Mesodermal cell (in vitro differentiated cells): ENCODE data around the gene ABO.
"Not testable (repeated sequence)": the region's sequence is repeated elsewhere in the genome, so short reads cannot be mapped to it uniquely, and the experiment has no call there.

Experiments
- H3K27ac ChIP-seq: 2 replicates; pipeline ENCODE4 v1.7.0; 2013; ENCODE audit warnings: mild to moderate bottlenecking, low read depth, low read length, moderate library complexity; ENCODE audit not compliant: severe bottlenecking
- H3K36me3 ChIP-seq: 2 replicates; pipeline ENCODE4 v1.7.1; 2013; ENCODE audit warnings: mild to moderate bottlenecking, low read length, moderate library complexity; ENCODE audit not compliant: control insufficient read depth, insufficient read depth
- H3K4me1 ChIP-seq: one replicate; pipeline ENCODE4 v1.7.1; 2013; ENCODE audit warnings: mild to moderate bottlenecking, low read length; ENCODE audit not compliant: insufficient read depth, control insufficient read depth, poor library complexity, severe bottlenecking
- H3K4me3 ChIP-seq: 2 replicates; pipeline ENCODE4 v1.7.0; 2013; ENCODE audit warnings: low read length, control low read depth, mild to moderate bottlenecking; ENCODE audit not compliant: insufficient read depth, poor library complexity, severe bottlenecking; ENCODE audit errors: extremely low read depth
- H3K9me3 ChIP-seq: 2 replicates; pipeline ENCODE4 v1.7.1; 2013; ENCODE audit warnings: mild to moderate bottlenecking, low read length, moderate library complexity; ENCODE audit not compliant: control insufficient read depth
- WGBS, 2 experiments: methylation state at CpG; one replicate each; pipeline ENCODE4 v1.1.5; 2013; ENCODE audit warnings: missing lambda C conversion rate in 2 of 2; ENCODE audit not compliant: insufficient coverage in 2 of 2; 5-methylcytosine and 5-hydroxymethylcytosine counted together

Gene ABO

DNA sequence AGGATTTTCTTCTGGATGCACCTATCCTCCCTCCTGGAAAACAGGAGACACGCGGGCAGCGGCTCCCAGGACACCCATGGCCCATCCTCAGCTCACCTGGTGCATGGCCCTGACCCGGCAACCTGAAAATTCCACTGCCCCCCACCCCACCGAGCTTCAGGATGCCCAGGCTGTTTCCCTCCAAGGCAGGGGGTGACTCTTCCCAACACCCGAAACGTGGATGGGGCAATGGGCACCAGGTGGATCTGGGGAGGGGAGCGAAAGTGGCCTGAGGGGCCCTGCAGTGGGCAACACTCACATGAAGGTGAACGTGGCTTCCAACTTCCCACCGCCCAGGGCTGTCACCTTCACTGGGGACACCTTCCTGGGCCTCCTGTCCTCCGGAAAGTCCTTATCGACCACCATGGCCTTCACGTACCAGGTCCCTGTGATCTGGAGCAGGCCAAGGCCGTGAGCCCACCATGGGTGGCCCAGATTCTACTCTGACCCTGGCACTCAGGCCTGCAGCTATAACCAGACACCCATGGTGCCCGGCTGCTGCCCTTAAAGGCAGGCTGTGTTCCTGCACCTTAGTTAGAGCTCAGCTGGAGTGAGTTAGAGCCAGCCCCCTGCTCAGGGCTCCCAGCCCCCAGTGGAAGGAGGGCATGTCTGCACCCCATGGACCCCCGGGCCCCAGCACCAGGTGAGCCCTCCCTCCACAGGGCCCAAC, 66.7 kb downstream of the ABO start:
- not testable (repeated sequence) for H3K36me3 ChIP-seq, H3K4me1 ChIP-seq, H3K27ac ChIP-seq, H3K9me3 ChIP-seq, H3K4me3 ChIP-seq
- WGBS, 2 experiments = 78 to 85% methylated on average over 4 to 9 of the region's 16 CpGs

DNA sequence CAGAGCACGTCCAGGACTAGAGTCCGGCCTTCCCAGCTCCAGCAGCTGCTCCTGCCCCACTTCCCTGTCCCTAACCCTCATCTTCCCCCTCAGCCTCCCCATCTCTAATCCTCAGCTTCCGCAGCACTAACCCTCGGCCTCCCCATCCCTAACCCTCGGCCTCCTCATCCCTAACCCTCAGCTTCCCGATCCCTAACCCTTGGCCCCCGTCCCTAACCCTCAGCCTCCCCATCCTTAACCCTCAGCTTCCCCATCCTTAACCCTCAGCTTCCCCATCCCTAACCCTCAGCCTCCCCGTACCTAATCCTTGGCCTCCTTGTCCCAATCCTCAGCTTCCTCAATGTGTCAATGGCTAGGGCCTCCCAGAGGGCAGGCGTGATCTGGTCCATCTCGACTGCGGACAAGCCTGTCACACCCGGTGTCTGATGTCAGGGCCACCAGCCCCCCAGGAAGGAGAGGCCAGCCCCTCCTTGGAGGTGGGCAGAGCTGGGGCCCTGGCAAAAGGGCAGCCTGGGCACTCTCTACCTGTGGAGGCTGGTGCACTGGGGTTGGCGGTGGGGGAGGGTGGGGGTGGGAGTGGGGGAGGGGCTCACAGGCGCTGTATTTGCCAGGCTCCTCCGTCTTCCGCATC, 67.3 kb downstream of the ABO start:
- no peak overlapping the region for H3K4me3 ChIP-seq
- no peak overlapping the region for H3K27ac ChIP-seq
- no peaks in the 10 kb centered on the region for H3K36me3 ChIP-seq
- 83 to 87% methylated on average over 8 to 14 of the region's 16 CpGs for WGBS, 2 experiments
- H3K4me1 ChIP-seq = no peaks in the 10 kb centered on the region
- H3K9me3 ChIP-seq = no peaks in the 10 kb centered on the region

DNA sequence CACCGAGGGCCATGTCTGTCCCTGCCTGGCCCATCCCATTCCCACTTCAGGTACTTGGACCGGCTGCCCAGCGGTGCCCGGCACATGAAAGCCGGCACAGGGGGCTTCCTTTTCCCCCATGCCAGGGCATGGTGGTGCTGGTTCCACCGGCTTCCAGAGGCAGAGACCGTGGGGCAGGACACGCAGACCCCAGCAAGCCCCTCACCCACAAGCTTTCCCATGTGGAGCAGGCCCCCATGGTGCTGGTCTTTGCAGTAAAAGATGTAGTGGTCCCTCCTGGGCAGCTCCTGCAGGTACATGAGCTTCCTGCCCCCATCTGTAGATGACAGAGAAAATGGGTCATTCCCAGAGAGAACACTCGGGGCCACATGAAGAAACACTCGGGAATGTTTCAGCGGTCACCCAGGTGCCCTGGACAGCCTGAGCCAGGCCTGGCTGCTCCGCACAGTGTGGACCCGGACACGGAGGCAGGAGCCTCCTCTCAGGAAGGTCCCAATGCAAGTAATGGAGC, 67.9 kb downstream of the ABO start:
- no peaks in the 10 kb centered on the region for H3K4me1 ChIP-seq
- no peaks in the 10 kb centered on the region for H3K9me3 ChIP-seq
- H3K27ac ChIP-seq = no peak overlapping the region
- no peak overlapping the region for H3K4me3 ChIP-seq
- no peaks in the 10 kb centered on the region for H3K36me3 ChIP-seq
- WGBS, 2 experiments = 89 to 96% methylated on average over 10 to 13 of the region's 14 CpGs

DNA sequence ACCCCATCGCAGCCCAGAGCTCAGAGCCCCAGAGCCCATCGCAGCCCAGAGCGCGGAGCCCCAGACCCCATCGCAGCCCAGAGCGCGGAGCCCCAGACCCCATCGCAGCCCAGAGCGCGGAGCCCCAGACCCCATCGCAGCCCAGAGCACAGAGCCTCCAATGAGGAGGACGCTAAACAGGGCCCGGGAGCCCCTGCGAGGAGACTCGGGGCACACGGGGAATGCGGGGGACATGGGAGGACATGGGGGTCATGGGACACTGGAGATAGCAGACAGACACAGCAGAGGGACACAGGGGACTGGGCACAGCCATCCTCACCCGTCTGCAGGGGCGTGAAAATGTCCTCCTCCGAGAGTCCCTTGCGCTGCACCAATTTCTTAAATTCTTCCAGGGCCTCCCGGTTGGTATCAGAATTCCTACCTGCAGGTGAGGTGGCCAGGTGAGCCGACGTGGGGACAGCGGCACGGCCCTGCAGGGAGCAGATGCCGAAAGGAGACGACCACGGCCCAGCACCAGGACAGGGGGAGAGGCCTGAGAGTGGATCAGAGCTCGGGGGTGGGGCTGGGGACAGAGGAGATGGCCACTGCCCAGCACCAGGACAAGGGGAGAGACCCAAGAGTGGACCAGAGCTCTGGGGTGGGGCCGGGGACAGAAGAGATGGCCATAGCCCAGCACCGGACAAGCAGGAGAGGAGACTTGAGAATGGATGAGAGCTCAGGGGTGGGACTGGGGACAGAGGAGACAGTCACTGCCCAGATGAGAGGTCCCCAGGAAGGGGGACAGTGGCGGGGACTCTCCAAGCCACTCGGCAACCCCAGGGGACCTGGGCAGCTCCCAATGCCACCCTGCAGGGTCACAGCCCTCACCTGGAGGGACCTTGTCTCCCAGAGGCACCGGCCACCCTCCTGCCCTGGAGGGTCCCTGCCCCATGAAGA, 68.7 kb downstream of the ABO start:
- no peaks in the 10 kb centered on the region for H3K4me1 ChIP-seq
- H3K27ac ChIP-seq = no peak overlapping the region
- no peaks in the 10 kb centered on the region for H3K9me3 ChIP-seq
- H3K4me3 ChIP-seq = no peak overlapping the region
- WGBS, 2 experiments = 82 to 87% methylated on average over 22 to 35 of the region's 35 CpGs
- no peaks in the 10 kb centered on the region for H3K36me3 ChIP-seq

DNA sequence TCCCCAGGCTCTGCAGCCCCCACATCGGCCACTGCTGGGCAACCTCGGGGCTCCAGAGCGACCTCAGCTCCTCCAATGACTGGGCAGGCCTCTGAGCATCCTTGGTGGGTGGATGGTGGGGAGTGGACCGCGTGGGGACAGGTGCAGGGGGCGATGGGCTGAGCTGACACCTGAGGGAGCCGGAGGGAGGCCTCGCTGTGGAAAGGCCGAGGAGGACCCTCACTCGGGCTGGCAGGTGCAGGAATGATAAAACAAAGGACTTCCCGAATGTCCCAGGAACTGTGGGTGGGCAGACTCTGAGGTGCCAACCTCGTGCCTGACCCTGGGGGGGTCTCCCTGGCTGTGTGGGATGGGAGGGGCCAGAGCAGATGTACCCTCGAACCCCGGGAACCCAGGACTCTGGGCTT, 69.5 kb downstream of the ABO start:
- H3K4me1 ChIP-seq, H3K4me3 ChIP-seq, H3K9me3 ChIP-seq, H3K36me3 ChIP-seq, H3K27ac ChIP-seq: not testable (repeated sequence)
- 75 to 77% methylated on average over 5 to 8 of the region's 14 CpGs for WGBS, 2 experiments
